Fibroblast of lung (primary cell): ENCODE data around the gene THAP5. TPM values are rescaled to one million over a fixed set of nuclear protein-coding genes. Genes with fewer than 3 reads are reported as not detected.

Experiments
- DNase-seq, 2 donors: peaks; one replicate each; pipeline versions ENCODE4 v3.0.0 to v3.0.0-alpha.2; 2010; ENCODE audit warnings: low read depth in 2 of 2
- H2AFZ ChIP-seq: 2 replicates; pipeline ENCODE4 v1.5.1; 2012; ENCODE audit warnings: low read length, control low read depth, inconsistent platforms
- H3K27ac ChIP-seq: 2 replicates; pipeline ENCODE4 v1.5.1; 2011; ENCODE audit warnings: low read length, control low read depth; ENCODE audit not compliant: insufficient read depth
- H3K27me3 ChIP-seq: 2 replicates; pipeline ENCODE4 v1.5.1; 2011; ENCODE audit warnings: mild to moderate bottlenecking, low read length; ENCODE audit not compliant: control insufficient read depth, insufficient read depth
- H3K36me3 ChIP-seq: 2 replicates; pipeline ENCODE4 v1.5.1; 2011; ENCODE audit warnings: low read length; ENCODE audit not compliant: control insufficient read depth, insufficient read depth
- H3K4me1 ChIP-seq: 2 replicates; pipeline ENCODE4 v1.5.1; 2011; ENCODE audit warnings: low read length; ENCODE audit not compliant: control insufficient read depth, insufficient read depth; ENCODE audit errors: extremely low read depth
- H3K4me2 ChIP-seq: 2 replicates; pipeline ENCODE4 v1.5.1; 2011; ENCODE audit warnings: low read length, control low read depth; ENCODE audit not compliant: insufficient read depth; ENCODE audit errors: extremely low read depth
- H3K4me3 ChIP-seq, 4 experiments: fragments of 200-600 bp in 1 of 4; sonication (generic) in 1 of 4; replicated peaks in 1 of 4; 2 replicates each; pipeline ENCODE4 v1.5.1; 2011 to 2016; ENCODE audit warnings: low read length in 4 of 4, low read depth in 3 of 4, mild to moderate bottlenecking in 3 of 4, control low read depth in 2 of 4, inconsistent platforms in 1 of 4, mixed read lengths in 1 of 4; ENCODE audit not compliant: insufficient read depth in 1 of 4; ENCODE audit errors: control extremely low read depth in 1 of 4
- H3K79me2 ChIP-seq: 2 replicates; pipeline ENCODE4 v1.5.1; 2012; ENCODE audit warnings: mild to moderate bottlenecking, low read length, inconsistent platforms; ENCODE audit not compliant: control insufficient read depth, insufficient read depth
- H3K9ac ChIP-seq: 2 replicates; pipeline ENCODE4 v1.5.1; 2011; ENCODE audit warnings: mild to moderate bottlenecking, low read length, control low read depth; ENCODE audit not compliant: insufficient read depth
- H3K9me3 ChIP-seq: 2 replicates; pipeline ENCODE4 v1.5.1; 2012; ENCODE audit warnings: low read depth, low read length; ENCODE audit not compliant: control insufficient read depth, insufficient read depth
- H4K20me1 ChIP-seq: 2 replicates; pipeline ENCODE4 v1.5.1; 2011; ENCODE audit warnings: low read length; ENCODE audit not compliant: control insufficient read depth, insufficient read depth; ENCODE audit errors: extremely low read depth
- EZH2 ChIP-seq: IDR thresholded peaks from 2 replicates; pipeline ENCODE4 v1.5.1; 2012; ENCODE audit warnings: low read length, control low read depth, mild to moderate bottlenecking; ENCODE audit errors: missing control alignments
- polyA plus RNA-seq, 2 donors: library from polyadenylated mRNA; depleted of rRNA in 1 of 2; stranded (reverse) in 1 of 2; unstranded in 1 of 2; fragments of >200 nt; gene quantifications; 2 replicates each; pipeline ENCODE4 v1.2.1, GENCODE V29; 2011 to 2012; ENCODE audit warnings: missing spikeins in 1 of 2
- total RNA-seq: library from RNA; depleted of rRNA; stranded (reverse); fragments of >200 nt; gene quantifications from 2 replicates; pipeline ENCODE4 v1.2.1, GENCODE V29; 2014
- TF ChIP-seq, protein P1 (sequence below), 2 donors: IDR thresholded peaks in 1 of 2; conservative IDR thresholded peaks in 1 of 2; 1 replicate in 1 of 2; 2 replicates in 1 of 2; pipeline ENCODE4 v1.5.1; 2011 to 2012; ENCODE audit warnings: low read length in 2 of 2, control low read depth in 1 of 2, inconsistent platforms in 1 of 2, low read depth in 1 of 2, mild to moderate bottlenecking in 1 of 2

The THAP5 gene
- total and polyA plus RNA-seq, 2 donors (not counting 1 experiment from before 2014, with no cell fraction given), result 18.4 to 24.1 TPM

DNA sequence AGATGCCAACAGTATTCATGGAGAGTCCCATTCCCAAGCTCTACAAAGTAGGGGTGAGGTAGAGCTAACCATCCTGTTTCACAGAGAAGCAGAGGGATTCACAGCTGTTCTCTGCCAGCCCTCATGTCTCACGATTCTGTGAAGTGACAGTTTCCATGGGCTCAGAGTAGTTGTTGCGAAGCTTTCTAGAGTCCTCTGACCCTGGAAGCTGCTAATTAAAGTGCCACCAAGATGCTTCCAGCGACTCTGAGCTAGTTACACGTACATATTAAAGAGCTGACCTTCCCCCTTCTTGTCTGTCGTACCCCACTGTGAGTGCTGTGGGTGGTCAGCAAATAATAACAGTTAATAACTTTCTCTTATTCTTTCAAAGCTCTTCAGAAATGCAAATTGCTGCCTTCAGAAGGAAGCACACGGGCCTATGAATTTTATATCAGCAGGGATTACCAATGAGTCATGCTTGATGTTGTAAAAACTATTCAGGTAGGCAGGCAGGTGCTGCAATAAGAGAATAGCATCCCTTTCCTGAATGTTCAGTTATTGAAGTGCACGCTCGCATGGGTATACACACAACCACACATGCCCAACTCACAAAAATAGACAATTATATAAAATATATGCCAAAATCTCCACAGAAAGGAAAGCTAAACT, 34.3 kb upstream of the THAP5 start:
- H2AFZ ChIP-seq, result no peak overlapping the region
- no peak overlapping the region for H3K4me3 ChIP-seq
- H3K9ac ChIP-seq, result no peak overlapping the region
- H3K79me2 ChIP-seq, result no peaks in the 10 kb centered on the region
- no peaks in the 10 kb centered on the region for H3K9me3 ChIP-seq
- H3K27me3 ChIP-seq, result peaks cover 2% of the 10 kb centered on the region
- no peak overlapping the region for H3K4me2 ChIP-seq
- TF ChIP-seq, protein P1, sequence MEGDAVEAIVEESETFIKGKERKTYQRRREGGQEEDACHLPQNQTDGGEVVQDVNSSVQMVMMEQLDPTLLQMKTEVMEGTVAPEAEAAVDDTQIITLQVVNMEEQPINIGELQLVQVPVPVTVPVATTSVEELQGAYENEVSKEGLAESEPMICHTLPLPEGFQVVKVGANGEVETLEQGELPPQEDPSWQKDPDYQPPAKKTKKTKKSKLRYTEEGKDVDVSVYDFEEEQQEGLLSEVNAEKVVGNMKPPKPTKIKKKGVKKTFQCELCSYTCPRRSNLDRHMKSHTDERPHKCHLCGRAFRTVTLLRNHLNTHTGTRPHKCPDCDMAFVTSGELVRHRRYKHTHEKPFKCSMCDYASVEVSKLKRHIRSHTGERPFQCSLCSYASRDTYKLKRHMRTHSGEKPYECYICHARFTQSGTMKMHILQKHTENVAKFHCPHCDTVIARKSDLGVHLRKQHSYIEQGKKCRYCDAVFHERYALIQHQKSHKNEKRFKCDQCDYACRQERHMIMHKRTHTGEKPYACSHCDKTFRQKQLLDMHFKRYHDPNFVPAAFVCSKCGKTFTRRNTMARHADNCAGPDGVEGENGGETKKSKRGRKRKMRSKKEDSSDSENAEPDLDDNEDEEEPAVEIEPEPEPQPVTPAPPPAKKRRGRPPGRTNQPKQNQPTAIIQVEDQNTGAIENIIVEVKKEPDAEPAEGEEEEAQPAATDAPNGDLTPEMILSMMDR (conservative IDR thresholded peaks at IDR 0.05 in 1 of 2, IDR thresholded peaks at IDR 0.05 in 1 of 2; ENCODE audit: low read depth in 1 of 2, low read length in 2 of 2), result no peak
- no peak for TF ChIP-seq EZH2
- no peaks in the 10 kb centered on the region for H3K4me1 ChIP-seq
- H3K36me3 ChIP-seq, result no peaks in the 10 kb centered on the region
- no peak overlapping the region for H3K27ac ChIP-seq
- DNase-seq, result no peak
- no peaks in the 10 kb centered on the region for H4K20me1 ChIP-seq

- Histone ChIP-seq H2AFZ (no peak overlapping the region), H3K27ac (no peak overlapping the region), H3K9me3 (no peaks in the 10 kb centered on the region), H3K4me3 (no peak overlapping the region), H3K4me1 (no peaks in the 10 kb centered on the region), H3K36me3 (no peaks in the 10 kb centered on the region), H3K79me2 (no peaks in the 10 kb centered on the region), H3K4me2 (no peak overlapping the region), H3K9ac (no peak overlapping the region), H4K20me1 (no peaks in the 10 kb centered on the region), H3K27me3 (no peaks in the 10 kb centered on the region)
- TF ChIP-seq, protein P1 (conservative IDR thresholded peaks at IDR 0.05 in 1 of 2, IDR thresholded peaks at IDR 0.05 in 1 of 2; ENCODE audit: low read depth in 1 of 2, low read length in 2 of 2), result no peak
- no peak for TF ChIP-seq EZH2
- DNase-seq, result no peak
Measured at GRCh38 chr7:108600399-108600798, 30.9 kb upstream of the THAP5 start.

- no peak for TF ChIP-seq EZH2
- TF ChIP-seq, protein P1 (conservative IDR thresholded peaks at IDR 0.05 in 1 of 2, IDR thresholded peaks at IDR 0.05 in 1 of 2; ENCODE audit: low read depth in 1 of 2, low read length in 2 of 2), result no peak
- Histone ChIP-seq H3K79me2 (no peaks in the 10 kb centered on the region), H3K9me3 (no peaks in the 10 kb centered on the region)
Measured at GRCh38 chr7:108598914-108599580, 29.5 kb upstream of the THAP5 start.

More at GRCh38 chr7:108598914-108599580, 29.5 kb upstream of the THAP5 start:
- no peak for DNase-seq
- no peak overlapping the region for H3K4me3 ChIP-seq
- H3K27me3 ChIP-seq, result no peaks in the 10 kb centered on the region
- no peaks in the 10 kb centered on the region for H4K20me1 ChIP-seq
- no peaks in the 10 kb centered on the region for H3K4me1 ChIP-seq
- no peak overlapping the region for H3K4me2 ChIP-seq
- H3K27ac ChIP-seq, result no peak overlapping the region
- H3K9ac ChIP-seq, result no peak overlapping the region
- H3K36me3 ChIP-seq, result no peaks in the 10 kb centered on the region
- no peak overlapping the region for H2AFZ ChIP-seq
